T-helper 22 cell (primary cell): ENCODE measurements around the gene PDCD1LG2.

Source experiments
- DNase-seq: peaks from one replicate; pipeline ENCODE4 v3.0.0-alpha.2; 2020; ENCODE audit warnings: low read depth

Gene PDCD1LG2

GRCh38 chr9:5531101-5531882 is 21.0 kb downstream of the PDCD1LG2 start:
- no peak for DNase-seq

- DNase-seq, result no peak
Measured at GRCh38 chr9:5532306-5532705, 22.0 kb downstream of the PDCD1LG2 start.

- no peak for DNase-seq
Measured at GRCh38 chr9:5532790-5533189, 22.5 kb downstream of the PDCD1LG2 start.

GRCh38 chr9:5536684-5537083 is 26.4 kb downstream of the PDCD1LG2 start:
- DNase-seq, result no peak

GRCh38 chr9:5543875-5544702 is 33.8 kb downstream of the PDCD1LG2 start:
- DNase-seq, result no peak

GRCh38 chr9:5549658-5550650 is 39.6 kb downstream of the PDCD1LG2 start:
- no peak for DNase-seq

- no peak for DNase-seq
Measured at GRCh38 chr9:5551368-5552150, 41.2 kb downstream of the PDCD1LG2 start.

- no peak for DNase-seq
Measured at GRCh38 chr9:5552301-5552700, 42.0 kb downstream of the PDCD1LG2 start.

- DNase-seq, result no peak
Measured at GRCh38 chr9:5553211-5553610, 42.9 kb downstream of the PDCD1LG2 start.

- no peak for DNase-seq
Measured at GRCh38 chr9:5554254-5554653, 43.9 kb downstream of the PDCD1LG2 start.

GRCh38 chr9:5556101-5556705 is 45.9 kb downstream of the PDCD1LG2 start:
- DNase-seq, result no peak

GRCh38 chr9:5557606-5558587 is 47.6 kb downstream of the PDCD1LG2 start:
- peak; percentile 30 for DNase-seq

GRCh38 chr9:5559659-5560058 is 49.3 kb downstream of the PDCD1LG2 start:
- no peak for DNase-seq

GRCh38 chr9:5560443-5561100 is 50.2 kb downstream of the PDCD1LG2 start:
- no peak for DNase-seq

GRCh38 chr9:5561828-5562488 is 51.6 kb downstream of the PDCD1LG2 start:
- no peak for DNase-seq

- no peak for DNase-seq
Measured at GRCh38 chr9:5562806-5563416, 52.6 kb downstream of the PDCD1LG2 start.

GRCh38 chr9:5563417-5563815 is 53.1 kb downstream of the PDCD1LG2 start:
- no peak for DNase-seq

GRCh38 chr9:5563886-5564285 is 53.6 kb downstream of the PDCD1LG2 start:
- no peak for DNase-seq
